Neural progenitor cell (in vitro differentiated cells): Measurements from ENCODE around the gene PLAC1.

Experiments used
- EZH2 ChIP-seq: fragments of 200-600 bp; sonication (generic); IDR thresholded peaks from 2 replicates; pipeline ENCODE4 v1.6.1; 2017; ENCODE audit warnings: antibody characterized with exemption, mild to moderate bottlenecking, moderate library complexity
- EZH2phosphoT487 ChIP-seq: fragments of 200-600 bp; sonication (generic); IDR thresholded peaks from 2 replicates; pipeline ENCODE4 v1.6.1; 2017; ENCODE audit warnings: antibody characterized with exemption
- TF ChIP-seq, protein P1 (sequence below): fragments of 200-600 bp; sonication (generic); IDR thresholded peaks from 2 replicates; pipeline ENCODE4 v1.5.1; 2017; ENCODE audit warnings: antibody characterized with exemption, mild to moderate bottlenecking

DNA sequence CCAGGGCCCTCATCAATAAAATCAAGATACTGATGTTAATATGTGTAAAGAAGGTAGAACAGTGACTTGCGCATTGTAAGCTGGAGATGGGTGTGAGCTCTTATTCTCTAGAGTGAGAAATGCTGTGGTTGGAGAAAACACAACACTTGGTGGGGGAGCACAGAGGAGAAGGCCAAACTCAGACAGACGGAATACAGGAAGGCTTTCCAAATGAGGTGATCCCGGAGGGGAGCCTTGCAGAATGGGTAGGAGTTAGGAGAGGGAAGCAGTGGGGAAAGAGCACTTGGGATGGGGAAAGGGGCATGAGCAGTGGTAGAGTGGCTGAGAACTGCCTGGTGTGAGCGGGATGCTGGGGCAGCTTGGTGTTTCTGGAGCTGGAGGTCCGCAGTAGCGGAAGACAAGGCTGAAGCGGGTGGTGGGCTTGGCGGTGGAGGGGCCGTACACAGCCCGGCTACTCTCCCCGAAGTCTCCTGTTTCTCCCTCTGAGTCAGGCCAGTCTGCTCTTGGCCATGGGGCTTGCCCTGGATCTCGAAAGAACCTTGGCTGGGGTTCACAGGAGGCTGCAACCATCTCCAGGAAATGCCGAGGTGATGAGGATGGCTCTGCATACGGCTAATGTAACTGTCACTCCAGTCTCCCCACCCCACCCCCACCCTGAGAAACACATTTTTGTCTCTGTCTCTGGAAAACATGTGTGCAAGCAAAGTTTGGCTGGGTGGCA lies 11.3 kb upstream of the PLAC1 start:
- no peak for TF ChIP-seq EZH2
- TF ChIP-seq, protein P1, sequence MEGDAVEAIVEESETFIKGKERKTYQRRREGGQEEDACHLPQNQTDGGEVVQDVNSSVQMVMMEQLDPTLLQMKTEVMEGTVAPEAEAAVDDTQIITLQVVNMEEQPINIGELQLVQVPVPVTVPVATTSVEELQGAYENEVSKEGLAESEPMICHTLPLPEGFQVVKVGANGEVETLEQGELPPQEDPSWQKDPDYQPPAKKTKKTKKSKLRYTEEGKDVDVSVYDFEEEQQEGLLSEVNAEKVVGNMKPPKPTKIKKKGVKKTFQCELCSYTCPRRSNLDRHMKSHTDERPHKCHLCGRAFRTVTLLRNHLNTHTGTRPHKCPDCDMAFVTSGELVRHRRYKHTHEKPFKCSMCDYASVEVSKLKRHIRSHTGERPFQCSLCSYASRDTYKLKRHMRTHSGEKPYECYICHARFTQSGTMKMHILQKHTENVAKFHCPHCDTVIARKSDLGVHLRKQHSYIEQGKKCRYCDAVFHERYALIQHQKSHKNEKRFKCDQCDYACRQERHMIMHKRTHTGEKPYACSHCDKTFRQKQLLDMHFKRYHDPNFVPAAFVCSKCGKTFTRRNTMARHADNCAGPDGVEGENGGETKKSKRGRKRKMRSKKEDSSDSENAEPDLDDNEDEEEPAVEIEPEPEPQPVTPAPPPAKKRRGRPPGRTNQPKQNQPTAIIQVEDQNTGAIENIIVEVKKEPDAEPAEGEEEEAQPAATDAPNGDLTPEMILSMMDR = no peak
- TF ChIP-seq EZH2phosphoT487 = no peak
